Measurements from ENCODE around the gene SMOC1. TPM values are rescaled to one million over a fixed set of nuclear protein-coding genes. Genes with fewer than 3 reads are reported as not detected.

SMOC1 gene
- total and polyA plus RNA-seq, 2 of the 8 experiments (the other 6 are each of a cell fraction or from before 2014, with no cell fraction given), result 1.6 to 2.4 TPM

DNA sequence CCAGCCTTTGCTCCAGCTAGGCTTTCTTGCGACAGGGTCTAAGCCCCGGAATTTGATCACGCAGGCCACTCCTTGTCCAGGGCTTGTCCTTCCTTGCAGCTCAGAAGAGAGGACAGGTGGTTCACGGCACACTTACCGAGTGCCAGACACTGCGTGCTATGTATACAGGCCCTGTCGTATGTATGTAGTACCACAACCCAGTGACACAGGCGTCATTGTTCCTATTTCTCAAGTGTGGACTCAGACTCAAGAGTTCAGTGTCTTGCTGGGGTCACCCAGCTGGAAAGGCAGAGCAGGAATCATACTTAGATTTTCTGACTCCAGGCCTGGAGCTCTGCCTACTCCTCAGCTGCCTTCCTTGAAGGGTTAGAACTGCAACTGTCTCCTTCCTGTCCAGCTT, 153.9 kb downstream of the SMOC1 start (continued):
- TF ChIP-seq PHF8 (conservative IDR thresholded peaks at IDR 0.05; ENCODE audit: low read depth, low read length), result no peak
- TF ChIP-seq, protein P1, sequence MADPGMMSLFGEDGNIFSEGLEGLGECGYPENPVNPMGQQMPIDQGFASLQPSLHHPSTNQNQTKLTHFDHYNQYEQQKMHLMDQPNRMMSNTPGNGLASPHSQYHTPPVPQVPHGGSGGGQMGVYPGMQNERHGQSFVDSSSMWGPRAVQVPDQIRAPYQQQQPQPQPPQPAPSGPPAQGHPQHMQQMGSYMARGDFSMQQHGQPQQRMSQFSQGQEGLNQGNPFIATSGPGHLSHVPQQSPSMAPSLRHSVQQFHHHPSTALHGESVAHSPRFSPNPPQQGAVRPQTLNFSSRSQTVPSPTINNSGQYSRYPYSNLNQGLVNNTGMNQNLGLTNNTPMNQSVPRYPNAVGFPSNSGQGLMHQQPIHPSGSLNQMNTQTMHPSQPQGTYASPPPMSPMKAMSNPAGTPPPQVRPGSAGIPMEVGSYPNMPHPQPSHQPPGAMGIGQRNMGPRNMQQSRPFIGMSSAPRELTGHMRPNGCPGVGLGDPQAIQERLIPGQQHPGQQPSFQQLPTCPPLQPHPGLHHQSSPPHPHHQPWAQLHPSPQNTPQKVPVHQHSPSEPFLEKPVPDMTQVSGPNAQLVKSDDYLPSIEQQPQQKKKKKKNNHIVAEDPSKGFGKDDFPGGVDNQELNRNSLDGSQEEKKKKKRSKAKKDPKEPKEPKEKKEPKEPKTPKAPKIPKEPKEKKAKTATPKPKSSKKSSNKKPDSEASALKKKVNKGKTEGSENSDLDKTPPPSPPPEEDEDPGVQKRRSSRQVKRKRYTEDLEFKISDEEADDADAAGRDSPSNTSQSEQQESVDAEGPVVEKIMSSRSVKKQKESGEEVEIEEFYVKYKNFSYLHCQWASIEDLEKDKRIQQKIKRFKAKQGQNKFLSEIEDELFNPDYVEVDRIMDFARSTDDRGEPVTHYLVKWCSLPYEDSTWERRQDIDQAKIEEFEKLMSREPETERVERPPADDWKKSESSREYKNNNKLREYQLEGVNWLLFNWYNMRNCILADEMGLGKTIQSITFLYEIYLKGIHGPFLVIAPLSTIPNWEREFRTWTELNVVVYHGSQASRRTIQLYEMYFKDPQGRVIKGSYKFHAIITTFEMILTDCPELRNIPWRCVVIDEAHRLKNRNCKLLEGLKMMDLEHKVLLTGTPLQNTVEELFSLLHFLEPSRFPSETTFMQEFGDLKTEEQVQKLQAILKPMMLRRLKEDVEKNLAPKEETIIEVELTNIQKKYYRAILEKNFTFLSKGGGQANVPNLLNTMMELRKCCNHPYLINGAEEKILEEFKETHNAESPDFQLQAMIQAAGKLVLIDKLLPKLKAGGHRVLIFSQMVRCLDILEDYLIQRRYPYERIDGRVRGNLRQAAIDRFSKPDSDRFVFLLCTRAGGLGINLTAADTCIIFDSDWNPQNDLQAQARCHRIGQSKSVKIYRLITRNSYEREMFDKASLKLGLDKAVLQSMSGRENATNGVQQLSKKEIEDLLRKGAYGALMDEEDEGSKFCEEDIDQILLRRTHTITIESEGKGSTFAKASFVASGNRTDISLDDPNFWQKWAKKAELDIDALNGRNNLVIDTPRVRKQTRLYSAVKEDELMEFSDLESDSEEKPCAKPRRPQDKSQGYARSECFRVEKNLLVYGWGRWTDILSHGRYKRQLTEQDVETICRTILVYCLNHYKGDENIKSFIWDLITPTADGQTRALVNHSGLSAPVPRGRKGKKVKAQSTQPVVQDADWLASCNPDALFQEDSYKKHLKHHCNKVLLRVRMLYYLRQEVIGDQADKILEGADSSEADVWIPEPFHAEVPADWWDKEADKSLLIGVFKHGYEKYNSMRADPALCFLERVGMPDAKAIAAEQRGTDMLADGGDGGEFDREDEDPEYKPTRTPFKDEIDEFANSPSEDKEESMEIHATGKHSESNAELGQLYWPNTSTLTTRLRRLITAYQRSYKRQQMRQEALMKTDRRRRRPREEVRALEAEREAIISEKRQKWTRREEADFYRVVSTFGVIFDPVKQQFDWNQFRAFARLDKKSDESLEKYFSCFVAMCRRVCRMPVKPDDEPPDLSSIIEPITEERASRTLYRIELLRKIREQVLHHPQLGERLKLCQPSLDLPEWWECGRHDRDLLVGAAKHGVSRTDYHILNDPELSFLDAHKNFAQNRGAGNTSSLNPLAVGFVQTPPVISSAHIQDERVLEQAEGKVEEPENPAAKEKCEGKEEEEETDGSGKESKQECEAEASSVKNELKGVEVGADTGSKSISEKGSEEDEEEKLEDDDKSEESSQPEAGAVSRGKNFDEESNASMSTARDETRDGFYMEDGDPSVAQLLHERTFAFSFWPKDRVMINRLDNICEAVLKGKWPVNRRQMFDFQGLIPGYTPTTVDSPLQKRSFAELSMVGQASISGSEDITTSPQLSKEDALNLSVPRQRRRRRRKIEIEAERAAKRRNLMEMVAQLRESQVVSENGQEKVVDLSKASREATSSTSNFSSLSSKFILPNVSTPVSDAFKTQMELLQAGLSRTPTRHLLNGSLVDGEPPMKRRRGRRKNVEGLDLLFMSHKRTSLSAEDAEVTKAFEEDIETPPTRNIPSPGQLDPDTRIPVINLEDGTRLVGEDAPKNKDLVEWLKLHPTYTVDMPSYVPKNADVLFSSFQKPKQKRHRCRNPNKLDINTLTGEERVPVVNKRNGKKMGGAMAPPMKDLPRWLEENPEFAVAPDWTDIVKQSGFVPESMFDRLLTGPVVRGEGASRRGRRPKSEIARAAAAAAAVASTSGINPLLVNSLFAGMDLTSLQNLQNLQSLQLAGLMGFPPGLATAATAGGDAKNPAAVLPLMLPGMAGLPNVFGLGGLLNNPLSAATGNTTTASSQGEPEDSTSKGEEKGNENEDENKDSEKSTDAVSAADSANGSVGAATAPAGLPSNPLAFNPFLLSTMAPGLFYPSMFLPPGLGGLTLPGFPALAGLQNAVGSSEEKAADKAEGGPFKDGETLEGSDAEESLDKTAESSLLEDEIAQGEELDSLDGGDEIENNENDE (IDR thresholded peaks at IDR 0.05; ENCODE audit: insufficient replicate concordance, low read length), result no peak
- TF ChIP-seq RFX5 (IDR thresholded peaks at IDR 0.05; ENCODE audit: borderline replicate concordance, low read depth, low read length), result no peak
- no peak for TF ChIP-seq MAFK (IDR thresholded peaks at IDR 0.05; ENCODE audit: low read depth, low read length)
- no peak for TF ChIP-seq SP1 (IDR thresholded peaks at IDR 0.05; ENCODE audit: low read depth, low read length)
- no peak for TF ChIP-seq SRF (IDR thresholded peaks at IDR 0.05; ENCODE audit: low read depth, low read length)

Data from H1 (cell line).